Naive thymus-derived CD8-positive, alpha-beta T cell (primary cell): ENCODE data around the gene NISCH. TPM values are rescaled to one million over a fixed set of nuclear protein-coding genes. Genes with fewer than 3 reads are reported as not detected.

ENCODE experiments used
- ATAC-seq, 2 donors: fragments of 150-1000 bp; cut with Tn5 transposase in 1 of 2; sonication (Bioruptor Pico), chemical (Tn5 transposase) in 1 of 2; 1 replicate in 1 of 2; 2 replicates in 1 of 2; pipeline ENCODE4 v1.10.0; 2021; ENCODE audit warnings: mild to moderate bottlenecking in 2 of 2, moderate library complexity in 2 of 2
- POLR2A ChIA-PET: fragments of 350-600 bp; sonication (Branson Sonifier 250); formaldehyde crosslinking; loops from one replicate; lab custom pipeline; 2021; ENCODE audit warnings: antibody characterized with exemption; lab: Charles Lee
- DNase-seq, 10 donors: peaks; one replicate each; pipeline versions ENCODE4 v3.0.0 to v3.0.0-alpha.2; 2020 to 2022
- H3K27ac Mint-ChIP-seq, 10 donors: one replicate each; pipeline ENCODE4 v1.8.0; 2020 to 2022; ENCODE audit warnings: mild to moderate bottlenecking in 10 of 10, mixed read lengths in 10 of 10, moderate library complexity in 4 of 10, inconsistent platforms in 1 of 10
- H3K27me3 Mint-ChIP-seq, 5 donors: one replicate each; pipeline ENCODE4 v1.8.0; 2021 to 2022; ENCODE audit warnings: mixed read lengths in 5 of 5
- H3K36me3 Mint-ChIP-seq, 3 donors: one replicate each; pipeline ENCODE4 v1.8.0; 2020 to 2022; ENCODE audit warnings: mixed read lengths in 3 of 3, mild to moderate bottlenecking in 2 of 3, inconsistent platforms in 1 of 3
- H3K4me1 Mint-ChIP-seq, 4 donors: one replicate each; pipeline ENCODE4 v1.8.0; 2021 to 2022; ENCODE audit warnings: mixed read lengths in 4 of 4
- H3K4me3 Mint-ChIP-seq, 10 donors: one replicate each; pipeline ENCODE4 v1.8.0; 2020 to 2022; ENCODE audit warnings: mild to moderate bottlenecking in 10 of 10, mixed read lengths in 10 of 10, moderate library complexity in 6 of 10, inconsistent platforms in 1 of 10
- H3K9me3 Mint-ChIP-seq, 9 donors: one replicate each; pipeline ENCODE4 v1.8.0; 2020 to 2022; ENCODE audit warnings: mixed read lengths in 9 of 9, mild to moderate bottlenecking in 3 of 9, inconsistent platforms in 1 of 9, moderate library complexity in 1 of 9
- polyA plus RNA-seq, 3 donors: library from polyadenylated mRNA; unstranded; fragments of 300-500 nt; fragmentation: Illumina TruSeq; gene quantifications; one replicate each; pipeline ENCODE4 v1.2.3, GENCODE V29; 2021
- total RNA-seq, 8 experiments: library from RNA in 2 of 8; stranded (reverse) in 2 of 8; gene quantifications; one replicate each; pipeline ENCODE4 v1.2.3 and lab custom pipeline; 2021 to 2026

NISCH gene
- total and polyA plus RNA-seq, 5 experiments from 2014 or later: 17.8 to 191 (median 30.1) TPM

GRCh38 chr3:52483577-52484381 is 28.4 kb downstream of the NISCH start:
- Mint-ChIP-seq H3K36me3 (peaks cover 0 to 61% (median 13%) of the 10 kb centered on the region in 3 donors), H3K4me3 (no peak overlapping the region), H3K27me3 (no peaks in the 10 kb centered on the region), H3K4me1 (peaks cover 0 to 2% (median 0%) of the 10 kb centered on the region in 4 donors), H3K9me3 (no peaks in the 10 kb centered on the region), H3K27ac (peak overlapping the region in 2 of 10 donors; percentile 21 to 74)
- POLR2A ChIA-PET: no interaction called here
- DNase-seq: no peak
- no peak for ATAC-seq

GRCh38 chr3:52484680-52485461 is 29.5 kb downstream of the NISCH start:
- H3K27me3 Mint-ChIP-seq: no peaks in the 10 kb centered on the region
- H3K27ac Mint-ChIP-seq: peak overlapping the region in 1 of 10 donors; percentile 55

GRCh38 chr3:52487050-52487787 is 31.8 kb downstream of the NISCH start:
- ATAC-seq: no peak
- H3K27ac Mint-ChIP-seq: peak overlapping the region in 1 of 10 donors; percentile 38
- H3K4me3 Mint-ChIP-seq: no peak overlapping the region
- H3K9me3 Mint-ChIP-seq: no peaks in the 10 kb centered on the region
- POLR2A ChIA-PET: no interaction called here
- H3K36me3 Mint-ChIP-seq: peaks cover 0 to 57% (median 13%) of the 10 kb centered on the region in 3 donors
- no peaks in the 10 kb centered on the region for H3K27me3 Mint-ChIP-seq
- H3K4me1 Mint-ChIP-seq: peaks cover 0 to 2% (median 0%) of the 10 kb centered on the region in 4 donors
- no peak for DNase-seq

More at GRCh38 chr3:52484680-52485461, 29.5 kb downstream of the NISCH start:
- peaks cover 0 to 2% (median 0%) of the 10 kb centered on the region in 4 donors for H3K4me1 Mint-ChIP-seq
- no peak overlapping the region for H3K4me3 Mint-ChIP-seq
- DNase-seq: no peak
- H3K9me3 Mint-ChIP-seq: no peaks in the 10 kb centered on the region
- peaks cover 0 to 58% (median 11%) of the 10 kb centered on the region in 3 donors for H3K36me3 Mint-ChIP-seq
- POLR2A ChIA-PET: no interaction called here
- ATAC-seq: no peak

GRCh38 chr3:52487788-52488691 is 32.6 kb downstream of the NISCH start:
- Mint-ChIP-seq H3K36me3 (peaks cover 0 to 60% (median 10%) of the 10 kb centered on the region in 3 donors), H3K9me3 (no peaks in the 10 kb centered on the region), H3K27ac (peak overlapping the region in 1 of 10 donors; percentile 38), H3K4me1 (peaks cover 0 to 2% (median 0%) of the 10 kb centered on the region in 4 donors), H3K4me3 (no peak overlapping the region), H3K27me3 (no peaks in the 10 kb centered on the region)
- POLR2A ChIA-PET: no interaction called here
- DNase-seq (no peak), ATAC-seq (no peak)

GRCh38 chr3:52488746-52489145 is 33.3 kb downstream of the NISCH start:
- H3K4me3 Mint-ChIP-seq: no peak overlapping the region
- H3K27ac Mint-ChIP-seq: no peak overlapping the region
- peaks cover 0 to 2% (median 0%) of the 10 kb centered on the region in 4 donors for H3K4me1 Mint-ChIP-seq
- peaks cover 0 to 60% (median 10%) of the 10 kb centered on the region in 3 donors for H3K36me3 Mint-ChIP-seq
- no peaks in the 10 kb centered on the region for H3K27me3 Mint-ChIP-seq
- no peak for ATAC-seq
- DNase-seq: no peak
- no peaks in the 10 kb centered on the region for H3K9me3 Mint-ChIP-seq
- POLR2A ChIA-PET: no interaction called here

GRCh38 chr3:52489453-52489852 is 34.0 kb downstream of the NISCH start:
- no peaks in the 10 kb centered on the region for H3K27me3 Mint-ChIP-seq
- DNase-seq (no peak), ATAC-seq (no peak)
- peaks cover 0 to 55% (median 10%) of the 10 kb centered on the region in 3 donors for H3K36me3 Mint-ChIP-seq
- POLR2A ChIA-PET: no interaction called here
- peaks cover 3 to 5% (median 4%) of the 10 kb centered on the region in 4 donors for H3K4me1 Mint-ChIP-seq
- H3K4me3 Mint-ChIP-seq: no peak overlapping the region
- H3K27ac Mint-ChIP-seq: no peak overlapping the region
- no peaks in the 10 kb centered on the region for H3K9me3 Mint-ChIP-seq

- DNase-seq (no peak), ATAC-seq (no peak)
- Mint-ChIP-seq H3K27ac (peak overlapping the region in 1 of 10 donors; percentile 82), H3K9me3 (no peaks in the 10 kb centered on the region), H3K4me1 (peaks cover 4 to 8% (median 6%) of the 10 kb centered on the region in 4 donors), H3K27me3 (no peaks in the 10 kb centered on the region), H3K4me3 (no peak overlapping the region), H3K36me3 (peaks cover 0 to 51% (median 10%) of the 10 kb centered on the region in 3 donors)
- POLR2A ChIA-PET: no interaction called here
These were observed 34.9 kb downstream of the NISCH start for GRCh38 chr3:52490035-52490938.

- DNase-seq: no peak
- POLR2A ChIA-PET: no interaction called here
- no peak overlapping the region for H3K4me3 Mint-ChIP-seq
- H3K36me3 Mint-ChIP-seq: peaks cover 0 to 50% (median 8%) of the 10 kb centered on the region in 3 donors
- peaks cover 4 to 8% (median 6%) of the 10 kb centered on the region in 4 donors for H3K4me1 Mint-ChIP-seq
- no peak for ATAC-seq
- H3K27ac Mint-ChIP-seq: no peak overlapping the region
- H3K9me3 Mint-ChIP-seq: no peaks in the 10 kb centered on the region
- no peaks in the 10 kb centered on the region for H3K27me3 Mint-ChIP-seq
These were observed 35.6 kb downstream of the NISCH start for GRCh38 chr3:52490939-52491526.

- no peak for ATAC-seq
- POLR2A ChIA-PET: no interaction called here
- Mint-ChIP-seq H3K36me3 (peaks cover 0 to 39% (median 8%) of the 10 kb centered on the region in 3 donors), H3K4me3 (no peak overlapping the region), H3K9me3 (no peaks in the 10 kb centered on the region), H3K27me3 (no peaks in the 10 kb centered on the region), H3K27ac (no peak overlapping the region), H3K4me1 (peaks cover 4 to 8% (median 6%) of the 10 kb centered on the region in 4 donors)
- no peak for DNase-seq
These were observed 36.7 kb downstream of the NISCH start for GRCh38 chr3:52492059-52492458.

- POLR2A ChIA-PET: interaction anchor here (0.7 kb wide), 1 partner anchor 79 kb away, joined by 3 read pairs; no protein-coding TSS in a partner anchor
- peak overlapping the region in 2 of 10 donors; percentile 17 to 31 for H3K27ac Mint-ChIP-seq
- peaks cover 0 to 2% (median 0%) of the 10 kb centered on the region in 5 donors for H3K27me3 Mint-ChIP-seq
- no peak overlapping the region for H3K4me3 Mint-ChIP-seq
- no peaks in the 10 kb centered on the region for H3K9me3 Mint-ChIP-seq
- DNase-seq (no peak), ATAC-seq (no peak)
- peaks cover 4 to 8% (median 7%) of the 10 kb centered on the region in 4 donors for H3K4me1 Mint-ChIP-seq
- H3K36me3 Mint-ChIP-seq: peaks cover 0 to 28% (median 4%) of the 10 kb centered on the region in 3 donors
These were observed 38.0 kb downstream of the NISCH start for GRCh38 chr3:52493232-52494017.
